K562 treated with DMSO at 1 percent for 48 hours (cell line): Measurements from ENCODE around the gene OR5H15. TPM values are rescaled to one million over a fixed set of nuclear protein-coding genes. Genes with fewer than 3 reads are reported as not detected.

Experiments
- total RNA-seq: library from RNA; unstranded; fragments of 300-600 nt; gene quantifications from 2 replicates; pipeline ENCODE4 v1.2.3, GENCODE V29; 2022; ENCODE audit warnings: low replicate concordance; ENCODE audit errors: extremely low read depth

The OR5H15 gene
- not detected in 2 replicates for total RNA-seq

GRCh38 chr3:98166396-98166795, at the start of gene OR5H15:
TSS of gene OR5H15 (plus strand) at chr3:98166696. CDS start at chr3:98168700, 2,004 bp downstream.

GRCh38 chr3:98130421-98130820, 36.1 kb upstream of the OR5H15 start, which contains the start of gene OR5H1:
TSS of gene OR5H1 (plus strand) at chr3:98130721. CDS start at chr3:98132698, 1,977 bp downstream.

GRCh38 chr3:98147179-98147578, 19.3 kb upstream of the OR5H15 start, which contains the start of gene OR5H14:
TSS of gene OR5H14 (plus strand) at chr3:98147479. CDS start at chr3:98149386, 1,907 bp downstream.

Other genes starting within 250 kb of the OR5H15 start
- not detected in 2 replicates for gene RIOX2, start 194.3 kb upstream of the OR5H15 start, total RNA-seq
- not detected in 2 replicates for gene GABRR3, start 131.4 kb upstream of the OR5H15 start, total RNA-seq
- gene OR5AC2, start 79.5 kb upstream of the OR5H15 start, total RNA-seq, result not detected in 2 replicates
- not detected in 2 replicates for gene OR5H1, start 36.0 kb upstream of the OR5H15 start, total RNA-seq
- not detected in 2 replicates for gene OR5H14, start 19.2 kb upstream of the OR5H15 start, total RNA-seq
- gene OR5H6, start 97.5 kb downstream of the OR5H15 start, total RNA-seq, result not detected in 2 replicates
- not detected in 2 replicates for gene OR5H2, start 115.8 kb downstream of the OR5H15 start, total RNA-seq
- not detected in 2 replicates for gene OR5K4, start 187.2 kb downstream of the OR5H15 start, total RNA-seq
- not detected in 2 replicates for gene OR5K3, start 224.0 kb downstream of the OR5H15 start, total RNA-seq